Vagina (tissue), 2 donors: ENCODE measurements around the gene FAM78A. TPM values are rescaled to one million over a fixed set of nuclear protein-coding genes. Genes with fewer than 3 reads are reported as not detected.
"Not testable (repeated sequence)": the region's sequence is repeated elsewhere in the genome, so short reads cannot be mapped to it uniquely, and the experiment has no call there.

Experiments
- DNase-seq, 2 donors: peaks; one replicate each; pipeline ENCODE4 v3.0.0-alpha.2; 2017; ENCODE audit errors: extremely low spot score in 2 of 2
- H3K27ac ChIP-seq: fragments of 200-600 bp; sonication (generic); one replicate; pipeline ENCODE4 v1.5.1; 2019
- H3K27me3 ChIP-seq: fragments of 200-600 bp; sonication (generic); one replicate; pipeline ENCODE4 v1.5.1; 2019
- H3K36me3 ChIP-seq, 2 donors: fragments of 200-600 bp; sonication (generic); one replicate each; pipeline ENCODE4 v1.5.1; 2017 to 2019
- H3K4me1 ChIP-seq: fragments of 200-600 bp; sonication (generic); one replicate; pipeline ENCODE4 v1.5.1; 2019
- H3K4me3 ChIP-seq, 2 donors: fragments of 200-600 bp; sonication (generic); 1 replicate in 1 of 2; 2 replicates in 1 of 2; pipeline ENCODE4 v1.5.1; 2016 to 2019
- H3K9me3 ChIP-seq: fragments of 200-600 bp; sonication (generic); one replicate; pipeline ENCODE4 v1.5.1; 2019
- POLR2A ChIP-seq, 2 donors: fragments of 450-650 bp; IDR thresholded peaks; one replicate each; pipeline ENCODE4 v1.6.1; 2017; ENCODE audit warnings: antibody characterized with exemption in 2 of 2, mild to moderate bottlenecking in 2 of 2, moderate library complexity in 2 of 2
- POLR2AphosphoS5 ChIP-seq, 2 donors: sonication (generic); formaldehyde crosslinking; IDR thresholded peaks; one replicate each; pipeline ENCODE4 v1.9.0; 2017; ENCODE audit warnings: antibody characterized with exemption in 2 of 2, mild to moderate bottlenecking in 2 of 2, low read depth in 1 of 2; ENCODE audit not compliant: insufficient read depth in 1 of 2
- intact Hi-C: fragments of 100-400 bp; cut with DNase I; formaldehyde crosslinking; loops from one replicate; pipeline ENCODE4 v1.15.1; 2023
- total RNA-seq: library from RNA; depleted of rRNA; stranded (reverse); fragments of >200 nt; gene quantifications from one replicate; pipeline ENCODE4 v1.2.3, GENCODE V29; 2016
- TF ChIP-seq, protein P1 (sequence below), 3 experiments: fragments of 450-650 bp in 2 of 3; fragments of 200-600 bp in 1 of 3; sonication (generic) in 1 of 3; IDR thresholded peaks; one replicate each; pipeline ENCODE4 v1.5.1; 2017 to 2019; ENCODE audit warnings: antibody characterized with exemption in 3 of 3, mild to moderate bottlenecking in 2 of 3, moderate library complexity in 2 of 3

FAM78A gene
- total RNA-seq, 1 donor from 2014 or later: 2.5 TPM

GRCh38 chr9:131270171-131271015 is 5.9 kb downstream of the FAM78A start:
- intact Hi-C loops: no loop called here
- H3K9me3 ChIP-seq: no peaks in the 10 kb centered on the region
- H3K4me3 ChIP-seq: no peak overlapping the region
- no peaks in the 10 kb centered on the region for H3K27me3 ChIP-seq
- peaks cover 13% of the 10 kb centered on the region for H3K4me1 ChIP-seq
- H3K27ac ChIP-seq: peak overlapping the region; percentile 36
- no peaks in the 10 kb centered on the region for H3K36me3 ChIP-seq
- no peak for TF ChIP-seq POLR2AphosphoS5 (IDR thresholded peaks at IDR 0.05; ENCODE audit: insufficient read depth in 1 of 2, low read depth in 1 of 2)
- TF ChIP-seq, protein P1, sequence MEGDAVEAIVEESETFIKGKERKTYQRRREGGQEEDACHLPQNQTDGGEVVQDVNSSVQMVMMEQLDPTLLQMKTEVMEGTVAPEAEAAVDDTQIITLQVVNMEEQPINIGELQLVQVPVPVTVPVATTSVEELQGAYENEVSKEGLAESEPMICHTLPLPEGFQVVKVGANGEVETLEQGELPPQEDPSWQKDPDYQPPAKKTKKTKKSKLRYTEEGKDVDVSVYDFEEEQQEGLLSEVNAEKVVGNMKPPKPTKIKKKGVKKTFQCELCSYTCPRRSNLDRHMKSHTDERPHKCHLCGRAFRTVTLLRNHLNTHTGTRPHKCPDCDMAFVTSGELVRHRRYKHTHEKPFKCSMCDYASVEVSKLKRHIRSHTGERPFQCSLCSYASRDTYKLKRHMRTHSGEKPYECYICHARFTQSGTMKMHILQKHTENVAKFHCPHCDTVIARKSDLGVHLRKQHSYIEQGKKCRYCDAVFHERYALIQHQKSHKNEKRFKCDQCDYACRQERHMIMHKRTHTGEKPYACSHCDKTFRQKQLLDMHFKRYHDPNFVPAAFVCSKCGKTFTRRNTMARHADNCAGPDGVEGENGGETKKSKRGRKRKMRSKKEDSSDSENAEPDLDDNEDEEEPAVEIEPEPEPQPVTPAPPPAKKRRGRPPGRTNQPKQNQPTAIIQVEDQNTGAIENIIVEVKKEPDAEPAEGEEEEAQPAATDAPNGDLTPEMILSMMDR (IDR thresholded peaks at IDR 0.05): no peak
- no peak for TF ChIP-seq POLR2A (IDR thresholded peaks at IDR 0.05)
- no peak for DNase-seq

DNA sequence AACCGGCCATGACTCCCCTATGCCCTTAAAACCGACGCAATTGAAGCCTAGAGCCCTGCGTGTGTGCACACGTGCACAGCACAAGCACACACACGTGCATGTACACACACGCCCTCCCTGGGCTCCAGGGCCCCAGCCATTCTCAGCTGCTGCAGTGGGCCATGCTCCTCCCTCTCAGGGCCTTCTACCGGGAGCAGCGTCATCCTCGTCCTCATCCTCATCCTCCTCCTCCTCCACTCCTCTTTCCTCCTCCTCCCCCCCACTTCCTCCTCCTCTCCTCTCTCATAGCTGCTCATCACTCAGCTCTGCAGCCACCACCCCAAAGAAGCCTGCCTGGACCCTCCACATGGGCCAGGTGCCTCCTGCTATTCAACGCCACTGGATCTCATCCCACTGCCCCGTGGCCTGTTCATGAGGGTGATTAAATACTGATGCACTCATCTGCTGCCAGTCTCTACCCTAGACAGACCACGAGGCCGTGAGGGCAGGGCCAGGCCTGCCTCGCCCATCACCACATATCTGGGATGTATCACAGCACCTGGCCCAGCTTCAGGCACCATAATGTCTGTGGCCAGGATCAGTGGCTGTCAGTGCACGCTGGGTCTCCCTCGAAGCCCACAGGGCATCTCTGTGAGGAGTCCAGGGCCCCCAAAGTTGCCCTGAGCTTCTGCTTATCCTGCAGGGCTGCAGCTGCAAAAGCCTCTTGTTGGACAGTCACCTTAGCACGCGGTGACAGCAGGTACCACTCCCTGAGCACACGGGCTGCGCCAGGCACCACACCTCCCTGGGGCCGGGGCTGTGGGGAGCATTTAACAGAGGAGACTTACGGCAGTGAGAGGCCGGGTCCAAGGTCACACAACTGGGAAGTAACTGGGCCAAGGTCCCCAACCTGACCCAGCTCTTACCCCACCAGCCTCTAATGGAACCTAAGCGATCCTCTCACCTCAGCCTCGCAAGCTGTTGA is 9.8 kb downstream of the FAM78A start:
- Histone ChIP-seq H3K4me3 (no peak overlapping the region), H3K27me3 (no peaks in the 10 kb centered on the region), H3K4me1 (peaks cover 13% of the 10 kb centered on the region), H3K9me3 (no peaks in the 10 kb centered on the region), H3K27ac (no peak overlapping the region), H3K36me3 (no peaks in the 10 kb centered on the region)
- TF ChIP-seq POLR2A (IDR thresholded peaks at IDR 0.05): no peak
- DNase-seq: no peak
- intact Hi-C loops: no loop called here

DNA sequence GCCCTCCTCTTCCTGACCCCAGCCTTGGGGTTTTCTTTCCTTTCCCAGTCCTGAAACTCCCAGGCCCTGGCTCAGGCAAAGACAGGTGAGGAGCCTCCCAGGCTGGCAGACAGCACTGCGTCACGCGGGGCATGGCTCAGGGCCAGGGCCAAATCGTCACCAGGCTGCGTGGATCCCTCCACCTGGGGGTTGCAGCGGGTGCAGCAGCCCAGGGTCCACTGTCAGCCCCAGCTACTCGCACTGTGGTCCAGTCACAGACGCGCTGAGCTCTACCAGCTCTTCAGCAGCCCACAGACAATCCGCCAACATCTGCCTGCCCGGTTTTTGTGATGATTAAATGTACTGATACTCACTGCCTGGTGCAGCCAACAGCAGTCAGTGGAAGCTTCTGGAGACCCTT is 12.1 kb downstream of the FAM78A start:
- Histone ChIP-seq H3K36me3 (no peaks in the 10 kb centered on the region), H3K4me3 (no peak overlapping the region), H3K9me3 (no peaks in the 10 kb centered on the region), H3K27me3 (no peaks in the 10 kb centered on the region), H3K4me1 (peaks cover 13% of the 10 kb centered on the region), H3K27ac (no peak overlapping the region)
- TF ChIP-seq POLR2A (IDR thresholded peaks at IDR 0.05) (no peak), POLR2AphosphoS5 (IDR thresholded peaks at IDR 0.05; ENCODE audit: insufficient read depth in 1 of 2, low read depth in 1 of 2) (no peak)
- intact Hi-C loops: no loop called here
- DNase-seq: no peak

GRCh38 chr9:131263701-131264100 is 12.6 kb downstream of the FAM78A start:
- intact Hi-C loops: no loop called here
- TF ChIP-seq POLR2AphosphoS5 (IDR thresholded peaks at IDR 0.05; ENCODE audit: insufficient read depth in 1 of 2, low read depth in 1 of 2) (no peak), POLR2A (IDR thresholded peaks at IDR 0.05) (no peak)
- TF ChIP-seq, protein P1 (IDR thresholded peaks at IDR 0.05): no peak
- Histone ChIP-seq H3K36me3 (no peaks in the 10 kb centered on the region), H3K27me3 (no peaks in the 10 kb centered on the region), H3K27ac (no peak overlapping the region), H3K4me3 (no peak overlapping the region), H3K4me1 (peaks cover 13% of the 10 kb centered on the region), H3K9me3 (no peaks in the 10 kb centered on the region)
- no peak for DNase-seq

- not testable (repeated sequence) for H3K27ac ChIP-seq
- peaks cover 13% of the 10 kb centered on the region for H3K4me1 ChIP-seq
Observed at GRCh38 chr9:131263033-131263343, 13.3 kb downstream of the FAM78A start.

GRCh38 chr9:131262327-131263032 is 13.8 kb downstream of the FAM78A start:
- no peak overlapping the region for H3K4me3 ChIP-seq
- intact Hi-C loops: no loop called here
- H3K36me3 ChIP-seq: no peaks in the 10 kb centered on the region
- TF ChIP-seq POLR2A (IDR thresholded peaks at IDR 0.05): no peak
- no peak for DNase-seq
- no peaks in the 10 kb centered on the region for H3K9me3 ChIP-seq
- H3K27ac ChIP-seq: no peak overlapping the region
- H3K27me3 ChIP-seq: no peaks in the 10 kb centered on the region
- peaks cover 13% of the 10 kb centered on the region for H3K4me1 ChIP-seq

More at GRCh38 chr9:131263033-131263343, 13.3 kb downstream of the FAM78A start:
- H3K27me3 ChIP-seq, H3K36me3 ChIP-seq, intact Hi-C loops, H3K4me3 ChIP-seq, H3K9me3 ChIP-seq, DNase-seq: not testable (repeated sequence)
